Fibroblast of skin of back (primary cell): Measurements from ENCODE around the gene RAB10.
"Not testable (repeated sequence)": the region's sequence is repeated elsewhere in the genome, so short reads cannot be mapped to it uniquely, and the experiment has no call there.

Experiments used
- DNase-seq: peaks from one replicate; pipeline ENCODE4 v3.0.0-alpha.2; 2013

The RAB10 gene

DNA sequence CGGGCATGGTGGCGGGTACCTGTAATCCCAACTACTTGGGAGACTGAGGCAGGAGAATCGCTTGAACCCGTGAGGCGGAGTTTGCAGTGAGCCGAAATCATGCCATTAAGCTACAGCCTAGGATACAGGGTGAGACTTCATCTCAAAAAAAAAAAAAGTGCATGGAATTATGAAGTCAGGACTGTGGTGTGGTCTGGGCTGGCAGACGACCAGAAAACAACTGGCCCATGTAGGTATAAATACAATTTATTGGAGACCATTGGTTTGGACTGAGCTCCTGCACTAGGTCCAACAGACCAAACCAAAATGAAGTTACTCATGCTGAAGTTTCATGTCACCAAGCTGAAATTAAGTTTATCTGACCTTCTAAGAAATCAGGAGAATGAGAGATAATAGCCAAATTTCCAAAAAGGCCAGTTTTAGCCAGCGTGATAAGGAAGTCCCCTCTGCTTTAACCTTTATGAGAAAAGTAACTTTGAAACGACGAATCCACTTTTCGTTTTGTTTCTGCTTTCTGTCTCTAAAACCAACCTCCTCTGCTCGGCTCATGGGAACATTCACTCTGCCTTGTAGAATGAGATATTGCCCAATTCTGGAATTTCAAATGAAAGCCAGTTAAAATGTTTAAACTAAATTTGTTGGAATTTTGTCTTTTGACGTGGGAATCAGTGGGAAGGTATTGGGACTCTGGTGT, 17.7 kb upstream of the RAB10 start:
- DNase-seq, result no peak

DNA sequence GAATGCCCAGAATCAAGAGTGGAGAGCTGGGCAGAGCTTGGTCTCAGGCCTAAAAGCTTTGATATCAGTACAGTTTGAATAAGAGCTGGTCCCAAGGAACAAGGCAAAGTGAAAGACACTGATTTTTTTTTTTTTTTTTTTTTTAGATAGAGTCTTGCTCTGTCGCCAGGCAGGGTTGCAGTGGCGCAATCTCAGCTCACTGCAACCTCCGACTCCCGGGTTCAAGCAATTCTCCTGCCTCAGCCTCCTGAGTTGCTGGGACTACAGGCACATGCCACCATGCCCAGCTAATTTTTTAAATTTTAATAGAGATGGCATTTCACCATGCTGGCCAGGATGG, 17.2 kb upstream of the RAB10 start:
- DNase-seq, result not testable (repeated sequence)

DNA sequence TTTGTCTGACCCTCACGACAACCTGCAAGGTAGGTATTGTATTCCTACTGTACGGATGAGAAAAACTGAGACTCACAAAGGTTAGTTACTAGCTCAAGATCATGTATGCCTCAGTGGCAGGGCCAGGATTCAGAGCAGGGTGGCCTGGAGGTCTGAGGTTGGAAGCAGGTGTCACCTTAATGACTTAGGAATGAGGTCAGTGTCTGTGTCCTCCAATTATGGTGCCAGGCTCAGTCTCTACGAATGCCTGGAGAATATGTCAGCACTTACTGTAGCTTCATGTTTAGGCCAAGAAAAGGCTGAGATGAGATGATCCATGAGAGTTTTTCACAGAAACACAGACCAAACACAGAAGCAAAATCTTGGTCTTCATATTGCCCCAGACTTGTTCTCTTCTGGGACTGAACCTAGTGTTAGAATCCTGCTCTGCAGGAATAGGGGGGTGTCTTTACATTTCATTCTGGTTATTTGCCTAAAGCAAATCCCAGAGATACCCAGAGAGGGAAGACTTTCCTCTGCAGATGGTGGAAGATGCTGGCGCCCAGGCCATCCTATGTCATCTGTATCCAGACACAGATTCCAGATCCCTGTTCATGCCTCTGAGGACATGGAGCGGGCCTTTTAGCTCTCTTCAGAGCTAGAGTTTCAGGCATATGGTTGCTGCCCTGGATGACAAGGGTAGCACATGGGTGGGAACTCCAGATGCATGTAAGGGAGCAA, 16.3 kb upstream of the RAB10 start:
- DNase-seq, result no peak

DNA sequence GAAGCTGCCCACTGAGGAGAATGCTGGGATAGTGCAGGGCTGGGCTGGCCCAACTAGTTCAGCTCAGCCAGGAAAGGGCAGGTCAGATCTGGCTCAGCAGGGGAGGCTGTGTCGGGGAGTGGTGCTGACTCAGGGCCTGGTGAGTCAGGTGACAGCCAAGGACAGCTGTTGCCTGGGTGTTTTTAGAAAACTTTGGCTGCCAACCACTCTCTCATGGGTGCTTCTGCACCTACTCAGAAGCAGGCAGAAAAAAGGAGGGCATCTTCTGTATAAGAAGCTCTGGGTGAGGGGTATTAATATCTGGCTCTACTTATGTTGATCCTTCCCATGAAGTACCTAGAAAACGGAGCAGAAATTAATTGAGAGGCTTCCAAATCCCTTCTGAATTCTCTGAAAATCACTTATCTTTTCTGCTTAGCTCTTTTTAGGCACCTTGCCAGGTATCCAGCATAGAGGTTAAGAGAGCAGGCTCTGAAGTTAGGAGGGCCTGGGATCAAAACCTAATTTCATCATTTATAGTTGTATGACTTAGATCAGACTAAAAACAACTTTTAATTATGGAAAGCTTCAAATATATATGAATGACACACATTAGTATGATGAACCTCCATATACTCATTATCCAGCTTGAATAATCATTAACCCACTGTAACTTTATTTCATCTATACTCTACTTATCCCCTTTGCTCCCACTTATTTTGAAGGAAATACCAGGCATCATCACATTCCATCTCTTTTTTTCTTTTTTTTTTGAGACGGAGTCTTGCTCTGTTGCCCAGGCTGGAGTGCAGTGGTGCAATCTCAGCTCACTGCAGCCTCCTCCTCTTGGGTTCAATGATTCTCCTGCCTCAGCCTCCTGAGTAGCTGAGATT, 15.5 kb upstream of the RAB10 start:
- peak; percentile 82 for DNase-seq

DNA sequence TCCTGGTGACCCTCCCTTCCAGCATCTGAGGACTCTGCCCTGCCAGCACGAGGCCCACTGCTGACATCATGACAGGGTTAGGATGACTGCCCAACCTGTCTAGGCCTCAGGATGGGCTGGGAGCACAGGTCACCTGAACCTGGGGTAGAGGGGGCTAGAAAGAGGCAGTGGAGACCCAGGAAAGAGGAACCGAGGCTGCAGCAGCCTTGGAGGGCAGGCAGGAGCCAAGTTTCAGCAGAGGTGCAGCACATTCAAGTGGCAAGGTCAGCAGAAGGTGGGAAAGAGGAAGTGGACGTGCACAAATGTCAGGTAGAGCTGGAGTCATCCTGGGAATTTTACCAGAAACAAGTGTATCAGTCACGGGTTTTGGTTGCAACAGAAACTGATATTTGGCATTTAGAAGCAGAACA, 13.6 kb upstream of the RAB10 start:
- no peak for DNase-seq

DNA sequence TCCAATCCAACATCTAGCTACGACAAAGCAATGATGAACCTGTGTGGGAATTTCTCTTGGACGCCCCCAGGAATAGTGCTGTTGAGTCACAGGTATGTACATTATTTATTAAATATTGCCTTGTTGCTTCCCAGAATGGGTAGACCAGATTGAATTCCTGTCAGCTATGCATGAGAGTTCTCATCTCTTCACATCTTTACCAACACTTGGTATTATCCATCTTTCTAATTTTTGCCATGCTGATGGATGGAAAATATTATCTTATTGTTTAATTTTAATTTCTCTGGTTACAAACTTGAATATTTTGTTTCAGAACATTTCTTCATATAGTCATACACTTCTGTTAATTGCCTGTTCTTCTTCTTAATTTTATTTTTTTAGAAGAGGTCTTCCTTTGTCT, 9.6 kb upstream of the RAB10 start:
- no peak for DNase-seq

DNA sequence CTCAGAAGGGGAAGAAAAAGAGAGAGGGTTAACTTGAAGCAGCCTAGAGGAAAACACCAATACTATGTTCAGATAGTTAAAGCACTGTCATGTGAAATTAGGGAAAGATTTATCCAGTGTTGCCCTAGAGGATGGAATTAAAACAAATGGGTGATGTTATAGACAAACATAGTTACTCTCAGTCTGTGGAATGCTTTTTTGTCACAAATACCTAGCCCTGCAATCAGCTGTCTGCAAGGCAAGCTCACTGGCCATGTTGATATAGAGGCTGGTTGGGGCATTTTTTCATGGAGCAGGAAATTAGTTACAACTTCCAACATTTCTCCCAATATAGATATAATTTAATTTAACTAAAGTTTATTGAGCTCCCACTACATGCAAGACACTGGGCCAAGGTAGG, 8.4 kb upstream of the RAB10 start:
- peak; percentile 34 for DNase-seq

DNA sequence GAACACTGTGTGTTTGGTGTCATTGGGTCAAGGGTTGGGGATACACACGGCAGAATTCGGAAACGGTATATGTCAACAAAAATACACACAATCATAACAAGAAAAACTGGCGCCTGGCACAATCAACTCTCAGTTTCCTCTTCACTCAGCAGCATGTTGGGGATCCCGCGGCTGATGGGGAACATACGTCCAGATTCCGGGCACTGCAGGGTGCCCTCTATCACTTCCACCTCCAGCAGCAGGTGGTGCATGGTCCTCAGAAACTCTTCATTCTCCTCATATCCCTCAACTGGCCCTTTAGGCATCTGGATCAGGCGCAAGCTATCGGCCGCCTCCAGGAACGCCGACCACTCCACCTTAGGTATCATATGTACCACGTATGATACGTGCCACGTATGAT, 5.8 kb upstream of the RAB10 start:
- not testable (repeated sequence) for DNase-seq

DNA sequence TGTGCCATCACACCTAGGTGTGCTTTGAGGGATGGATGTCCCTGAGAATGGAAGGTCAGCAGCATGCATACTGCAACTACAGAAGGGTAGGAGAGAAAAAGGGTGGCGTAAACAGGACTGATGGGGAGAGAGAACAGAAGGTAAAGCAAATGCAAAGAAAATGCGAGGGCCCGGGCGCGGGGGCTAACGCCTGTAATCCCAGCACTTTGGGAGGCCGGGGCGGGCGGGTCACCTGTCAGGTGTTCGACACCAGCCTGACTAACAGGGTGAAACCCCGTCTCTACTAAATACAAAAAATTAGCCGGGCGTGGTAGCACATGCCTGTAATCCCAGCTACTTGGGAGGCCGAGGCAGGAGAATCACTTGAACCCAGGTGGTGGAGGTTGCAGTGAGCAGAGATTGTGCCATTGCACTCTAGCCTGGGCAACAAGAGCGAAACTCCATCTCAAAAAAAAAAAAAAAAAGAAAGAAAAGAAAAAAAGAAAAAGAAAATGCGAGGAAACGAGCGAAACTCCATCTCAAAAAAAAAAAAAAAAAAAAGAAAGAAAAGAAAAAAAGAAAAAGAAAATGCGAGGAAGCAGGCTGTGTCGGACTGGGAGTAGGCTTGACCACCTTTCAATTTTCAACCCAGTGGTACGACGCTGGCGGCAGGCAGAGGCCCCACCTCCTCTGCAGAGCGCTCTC, 1.2 kb upstream of the RAB10 start:
- not testable (repeated sequence) for DNase-seq

DNA sequence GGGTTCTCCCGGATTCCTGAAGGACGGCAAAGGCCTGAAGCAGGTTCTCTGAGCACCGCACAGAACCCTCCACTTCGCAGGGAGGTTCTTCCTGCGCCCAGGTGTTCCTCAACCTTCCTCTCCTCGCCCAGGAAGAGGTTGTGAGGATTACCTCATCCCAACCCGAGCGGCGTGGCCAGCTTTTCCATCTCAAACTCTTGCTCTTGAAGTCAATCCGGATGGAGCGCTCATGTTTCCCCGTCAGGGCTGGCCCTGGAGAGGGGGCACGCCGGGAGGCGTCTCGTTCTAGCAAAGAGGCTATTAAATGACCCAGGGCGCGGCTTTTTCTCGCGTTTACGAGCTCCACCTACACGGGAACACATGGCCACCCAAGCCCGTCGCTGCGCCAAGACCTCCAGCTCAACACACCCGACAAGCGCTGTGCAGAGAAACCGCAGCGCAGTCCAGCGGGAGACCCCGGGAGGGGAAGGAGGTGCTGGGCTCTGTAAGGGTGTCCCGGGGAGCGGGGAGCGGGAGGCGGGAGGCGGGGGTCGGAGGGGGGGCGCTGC, 540 bp upstream of the RAB10 start:
- peak; percentile 83 for DNase-seq

DNA sequence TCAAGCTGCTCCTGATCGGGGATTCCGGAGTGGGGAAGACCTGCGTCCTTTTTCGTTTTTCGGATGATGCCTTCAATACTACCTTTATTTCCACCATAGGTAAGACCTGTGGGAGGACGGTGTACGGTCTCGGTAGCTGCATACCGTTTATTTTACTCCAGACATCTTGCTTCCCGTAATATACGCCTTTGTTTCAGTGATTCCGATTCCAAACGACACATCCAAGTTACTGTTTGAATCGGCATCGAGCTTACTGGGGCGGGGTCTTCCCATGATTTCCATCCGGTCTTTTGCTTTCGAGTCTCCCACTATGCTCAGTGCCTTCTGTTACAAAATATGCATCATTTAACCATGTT, 731 bp downstream of the RAB10 start:
- DNase-seq, result no peak

DNA sequence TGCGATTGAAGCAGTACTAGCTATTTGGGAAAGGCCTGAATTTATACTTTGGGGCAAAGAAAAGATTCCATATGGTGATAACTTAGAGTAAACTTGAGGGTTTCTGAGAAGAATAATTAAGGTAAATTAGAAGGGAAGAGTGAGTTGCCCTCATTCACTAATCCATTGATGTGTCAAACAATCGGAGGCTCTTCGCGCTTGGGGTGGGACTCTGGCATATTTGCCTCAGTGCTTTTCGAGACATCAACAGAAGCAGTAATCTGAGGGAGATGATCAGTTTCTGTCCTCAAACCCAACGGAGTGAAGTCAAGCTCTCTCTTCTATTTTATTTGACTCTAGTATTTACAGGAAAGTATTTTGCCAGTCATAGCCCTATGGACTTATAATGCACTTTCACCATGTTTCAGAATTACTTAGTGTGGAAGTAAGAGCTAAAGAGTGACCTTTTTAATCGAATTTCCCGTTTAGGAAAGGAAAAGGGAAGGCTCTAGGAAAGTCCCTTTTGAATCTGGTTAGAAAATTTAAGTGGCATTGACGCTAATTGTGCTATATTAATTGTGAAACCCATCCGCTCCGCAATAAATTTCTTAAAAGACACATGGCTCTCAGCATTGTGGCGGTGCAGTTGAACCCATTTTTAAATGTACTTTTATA, 1.3 kb downstream of the RAB10 start:
- DNase-seq, result no peak

DNA sequence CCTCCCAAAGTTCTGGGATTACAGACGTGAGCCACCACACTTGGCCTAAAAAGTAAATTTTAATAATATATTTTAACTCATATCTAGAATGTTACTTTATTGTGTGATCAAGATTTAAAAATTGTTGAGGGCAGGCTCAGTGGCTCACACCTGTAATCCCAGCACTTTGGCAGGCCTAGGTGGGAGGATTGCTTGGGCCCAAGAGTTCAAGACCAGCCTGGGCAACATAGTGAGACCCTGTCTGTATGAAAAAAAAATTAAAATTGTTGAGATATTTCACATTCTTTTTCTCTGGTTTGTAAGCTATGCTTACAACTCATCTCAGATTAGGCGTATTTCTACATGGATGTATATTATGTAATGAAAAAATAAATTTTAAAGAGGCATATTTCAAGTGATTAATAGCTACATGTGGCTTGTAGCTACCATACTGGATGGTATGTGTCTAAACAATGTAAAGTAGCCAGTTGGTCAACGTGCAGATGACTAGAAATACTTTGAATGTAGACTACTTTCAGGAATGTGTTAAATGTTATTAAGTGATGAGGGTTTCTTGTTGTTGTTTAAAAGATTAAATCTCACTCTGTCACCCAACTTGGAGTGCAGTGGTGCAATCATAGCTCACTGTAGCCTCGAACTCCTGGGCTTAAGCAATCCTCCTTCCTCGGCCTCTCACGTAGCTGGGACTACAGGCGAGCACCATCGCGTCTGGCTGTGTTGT, 5.9 kb downstream of the RAB10 start:
- DNase-seq, result peak; percentile 41

DNA sequence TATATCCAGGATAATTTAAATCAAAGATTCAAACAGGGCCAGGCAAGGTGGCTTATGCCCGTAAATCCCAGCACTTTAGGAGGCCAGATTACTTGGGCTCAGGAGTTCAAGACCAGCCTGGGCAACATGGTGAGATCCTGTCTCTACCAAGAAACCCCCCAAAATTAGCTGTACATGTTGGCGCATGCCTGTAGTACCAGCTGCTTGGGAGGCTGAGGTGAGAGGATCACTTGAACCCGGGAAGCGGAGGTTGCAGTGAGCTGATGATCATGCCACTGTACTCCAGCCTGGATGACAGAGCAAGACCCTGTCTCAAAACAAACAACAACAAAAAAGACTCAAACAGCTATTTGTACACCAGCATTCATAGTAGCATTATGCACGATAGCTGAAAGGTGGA, 9.2 kb downstream of the RAB10 start:
- DNase-seq, result no peak

DNA sequence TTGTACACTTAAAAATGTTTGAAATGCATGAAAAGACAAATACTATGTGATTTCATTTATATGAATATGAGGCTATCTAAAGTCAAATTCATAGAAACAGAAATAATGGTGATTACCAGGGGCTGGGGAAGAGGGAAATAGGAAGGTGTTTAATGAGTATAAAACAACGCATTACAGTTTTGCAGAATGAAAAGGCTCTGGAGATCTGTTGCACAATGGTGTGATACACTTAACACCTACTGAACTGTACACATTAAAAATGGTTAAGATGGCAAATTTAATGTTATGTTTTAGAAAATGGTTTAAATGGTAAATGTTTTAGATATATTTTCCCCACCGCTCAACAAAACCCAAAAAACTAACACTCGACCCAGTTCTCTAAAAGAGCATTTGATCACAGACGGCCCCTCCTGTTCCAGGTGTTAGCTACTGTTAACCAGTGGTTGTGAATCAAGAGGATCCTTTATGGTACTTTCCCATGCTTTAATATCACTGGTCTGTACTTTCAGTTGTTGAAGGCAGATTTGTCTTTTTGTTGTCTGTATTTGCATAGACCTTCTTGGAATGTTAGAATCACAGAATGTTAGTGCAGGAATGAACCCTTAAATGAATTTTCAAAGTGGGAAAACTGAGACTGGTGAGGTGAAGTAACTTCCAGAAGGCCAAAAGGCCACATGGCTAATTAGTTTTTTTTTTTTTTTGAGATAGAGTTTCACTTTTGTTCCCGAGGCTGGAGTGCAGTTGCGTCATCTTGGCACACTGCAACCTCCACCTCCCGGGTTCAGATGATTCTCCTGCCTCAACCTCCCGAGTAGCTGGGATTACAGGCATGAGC, 10.2 kb downstream of the RAB10 start:
- no peak for DNase-seq

DNA sequence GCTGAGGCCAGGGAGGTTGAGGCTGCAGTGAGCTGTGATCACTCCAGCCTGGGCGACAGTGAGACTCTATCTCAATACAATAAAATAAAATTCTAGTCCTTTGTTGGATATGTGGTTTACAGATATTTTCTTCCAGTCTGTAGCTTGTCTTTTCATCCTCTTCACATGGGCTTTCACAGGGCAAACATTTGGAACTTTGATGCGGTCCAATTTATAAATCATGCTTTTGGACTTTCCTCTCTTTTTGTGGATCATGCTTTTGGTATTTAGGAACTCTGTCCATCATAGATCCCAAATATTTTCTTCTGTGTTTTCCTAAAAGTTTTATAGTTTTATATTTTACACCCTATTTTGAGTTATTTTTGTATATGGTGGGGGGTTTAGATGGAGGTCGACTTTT, 14.9 kb downstream of the RAB10 start:
- DNase-seq, result no peak

DNA sequence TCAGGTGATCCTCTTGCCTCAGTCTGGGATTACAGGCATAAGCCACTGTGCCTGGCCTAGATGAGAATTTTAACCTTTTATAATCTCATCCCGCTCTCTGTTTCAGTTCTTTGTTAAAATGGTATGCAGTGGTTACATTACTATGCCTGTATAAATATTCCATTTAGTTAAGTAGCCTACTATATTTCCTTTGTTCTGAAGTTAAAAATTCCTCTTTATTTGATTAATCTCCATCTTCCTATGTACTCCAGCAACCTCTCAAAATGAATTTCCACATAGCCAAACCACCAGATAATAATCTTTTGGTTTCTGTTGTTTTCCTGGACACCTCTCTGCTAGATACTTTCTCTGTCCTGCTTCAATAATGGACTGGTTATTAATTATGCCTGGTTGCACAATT, 15.8 kb downstream of the RAB10 start:
- DNase-seq, result no peak

DNA sequence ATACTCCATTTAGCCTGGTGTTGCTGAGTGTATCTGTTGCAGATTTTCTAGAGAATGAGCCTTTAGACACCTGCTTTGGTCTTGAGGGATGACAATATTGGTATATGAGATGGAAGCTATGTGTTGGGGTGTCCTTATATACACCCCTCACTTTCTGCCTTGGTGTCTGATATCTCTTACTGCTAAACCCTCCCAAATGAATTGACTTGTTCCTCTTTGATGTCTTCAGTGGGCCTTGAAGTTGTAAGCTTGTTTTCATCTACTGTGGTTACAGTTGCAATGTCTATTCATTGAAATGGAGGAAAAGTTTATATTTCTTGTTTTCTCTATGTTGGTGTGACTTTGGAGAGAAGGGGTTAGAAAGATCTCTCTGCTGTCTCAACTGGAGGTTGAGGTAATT, 18.9 kb downstream of the RAB10 start:
- DNase-seq, result no peak

DNA sequence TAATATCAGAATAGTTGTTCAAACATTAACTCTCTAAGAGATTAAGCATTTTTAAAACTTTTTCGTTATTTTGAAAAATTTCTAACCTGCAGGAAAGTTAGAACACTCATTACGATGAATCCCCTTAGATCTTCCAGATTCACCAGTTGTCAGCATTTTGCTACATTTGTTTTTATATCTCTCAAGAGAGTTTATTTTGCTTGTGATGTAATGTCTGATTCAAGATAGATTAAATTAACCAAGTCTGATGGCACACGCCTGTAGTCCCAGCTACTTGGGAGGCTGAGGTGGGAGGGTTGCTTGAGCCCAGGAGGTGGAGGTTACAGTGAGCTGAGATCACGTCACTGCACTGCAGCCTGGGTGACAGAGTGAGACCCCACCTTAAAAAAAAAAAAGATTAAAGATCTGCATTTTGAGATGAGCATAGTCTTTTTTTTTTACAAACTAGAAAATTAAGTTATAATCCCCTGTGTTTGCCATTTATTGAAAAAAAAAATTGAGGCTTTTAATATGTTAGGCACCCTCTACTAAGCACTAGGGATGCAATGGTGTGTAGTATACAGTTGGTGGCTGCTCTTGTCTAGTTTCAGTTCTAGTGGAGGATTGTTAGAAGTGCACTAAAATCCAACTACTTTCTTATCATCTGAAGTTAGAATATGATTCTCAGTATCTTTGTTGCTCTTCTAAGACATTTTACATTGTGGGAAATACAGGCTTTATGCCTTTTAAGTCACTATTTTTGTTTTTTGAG, 20.9 kb downstream of the RAB10 start:
- peak; percentile 22 for DNase-seq

DNA sequence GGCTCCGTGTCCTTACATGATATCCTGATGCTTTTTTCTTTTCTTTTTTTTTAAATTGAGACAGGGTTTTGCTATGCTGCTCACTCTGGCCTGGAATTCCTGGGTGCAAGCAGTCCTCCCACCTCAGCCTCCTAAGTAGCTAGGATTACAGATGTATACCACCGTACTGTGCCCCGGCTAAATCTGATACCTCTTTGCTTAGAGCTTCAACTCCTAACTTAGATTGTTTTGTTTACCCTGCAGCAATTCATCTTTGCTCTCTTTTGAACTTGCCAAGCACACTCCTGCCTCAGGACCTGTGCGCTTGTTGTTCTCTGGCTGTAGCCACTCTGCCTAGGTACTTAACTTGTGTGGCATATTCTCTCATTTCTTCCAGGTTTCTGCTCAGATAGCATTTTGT, 24.5 kb downstream of the RAB10 start:
- DNase-seq, result no peak
